Measurements from ENCODE around the gene ENTPD5.

GRCh38 chr14:74049876-74050495, 30.9 kb upstream of the ENTPD5 start:
- TF ChIP-seq CTCF (IDR thresholded peaks at IDR 0.05; ENCODE audit: low read length) = no peak
- TF ChIP-seq EZH2 (IDR thresholded peaks at IDR 0.05; ENCODE audit: borderline replicate concordance, low read length) = no peak
